SK-N-MC (cell line): Measurements from ENCODE around the gene TAF6.
A peak's percentile ranks its signal among the peaks of the same experiment; 100 is the strongest.

Experiments used
- EZH2 ChIP-seq: fragments of 200-600 bp; sonication (generic); IDR thresholded peaks from one replicate; pipeline ENCODE4 v1.6.1; 2017; ENCODE audit warnings: antibody characterized with exemption
- POLR2AphosphoS5 ChIP-seq: IDR thresholded peaks from 2 replicates; pipeline ENCODE4 v1.6.1; 2012; ENCODE audit warnings: mild to moderate bottlenecking, low read depth, low read length, borderline replicate concordance

GRCh38 chr7:100093925-100094486 lies 25.2 kb downstream of the TAF6 start:
- peak; percentile 57 for TF ChIP-seq POLR2AphosphoS5
- no peak for TF ChIP-seq EZH2
